Endothelial cell of umbilical vein (primary cell): ENCODE measurements around the gene COL18A1. TPM values are rescaled to one million over a fixed set of nuclear protein-coding genes. Genes with fewer than 3 reads are reported as not detected.

Source experiments
- BruUV-seq: library from RNA; stranded (reverse); fragments of 400-500 nt; replicated peaks from 2 replicates; lab custom pipeline; 2021; lab: Mats Ljungman, UMichigan
- CTCF ChIA-PET: fragments of 300-600, 350-600 bp; sonication (Branson Sonifier 250); formaldehyde crosslinking; loops from one replicate; lab custom pipeline; 2021; ENCODE audit warnings: antibody characterized with exemption, inconsistent platforms; lab: Charles Lee
- POLR2A ChIA-PET: fragments of 300-600, 350-600 bp; sonication (Branson Sonifier 250); formaldehyde crosslinking; loops from one replicate; lab custom pipeline; 2021; ENCODE audit warnings: antibody characterized with exemption, inconsistent platforms; lab: Charles Lee
- DNase-seq: peaks from one replicate; pipeline ENCODE4 v3.0.0-alpha.2; 2011; ENCODE audit warnings: low read depth, low spot score
- FAIRE-seq: peaks from 2 replicates; lab custom pipeline; 2011; peaks lifted over from hg19 to GRCh38; lab: Jason Lieb, UNC
- H2AFZ ChIP-seq: 2 replicates; pipeline ENCODE4 v1.6.0; 2012; ENCODE audit warnings: low read depth, low read length, control low read depth, inconsistent platforms
- H3K27ac ChIP-seq: 2 replicates; pipeline ENCODE4 v1.5.1; 2011; ENCODE audit warnings: low read depth, mild to moderate bottlenecking, control low read depth, low read length, moderate library complexity; ENCODE audit not compliant: insufficient read depth
- H3K27me3 ChIP-seq, 2 experiments: 2 replicates each; pipeline versions ENCODE4 v1.6.0 to v1.6.1; 2011; ENCODE audit warnings: low read length in 2 of 2, mixed read lengths in 1 of 2; ENCODE audit not compliant: control insufficient read depth in 2 of 2, insufficient read depth in 2 of 2
- H3K36me3 ChIP-seq, 2 experiments: 2 replicates in 1 of 2; 3 replicates in 1 of 2; pipeline ENCODE4 v1.5.1; 2011; ENCODE audit warnings: low read length in 2 of 2, mild to moderate bottlenecking in 1 of 2, moderate library complexity in 1 of 2; ENCODE audit not compliant: control insufficient read depth in 2 of 2, insufficient read depth in 2 of 2; ENCODE audit errors: extremely low read depth in 1 of 2
- H3K4me1 ChIP-seq: 3 replicates; pipeline ENCODE4 v1.5.1; 2011; ENCODE audit warnings: mild to moderate bottlenecking, low read length; ENCODE audit not compliant: control insufficient read depth, insufficient read depth; ENCODE audit errors: extremely low read depth
- H3K4me2 ChIP-seq: 2 replicates; pipeline ENCODE4 v1.6.1; 2011; ENCODE audit warnings: low read length, control low read depth, mixed read lengths; ENCODE audit not compliant: insufficient read depth
- H3K4me3 ChIP-seq, 3 experiments: fragments of 200-600 bp in 1 of 3; sonication (generic), shearing (Covaris generic) in 1 of 3; replicated peaks in 1 of 3; 2 replicates each; pipeline ENCODE4 v1.5.1; 2011 to 2016; ENCODE audit warnings: control low read depth in 3 of 3, low read length in 3 of 3, mild to moderate bottlenecking in 2 of 3, inconsistent platforms in 1 of 3, low read depth in 1 of 3, moderate library complexity in 1 of 3; ENCODE audit not compliant: insufficient read depth in 1 of 3
- H3K79me2 ChIP-seq: 2 replicates; pipeline ENCODE4 v1.6.0; 2012; ENCODE audit warnings: low read length, inconsistent platforms; ENCODE audit not compliant: control insufficient read depth, insufficient read depth
- H3K9ac ChIP-seq: replicated peaks from 2 replicates; pipeline ENCODE3; 2011; ENCODE audit warnings: low read length, control low read depth; ENCODE audit not compliant: insufficient read depth; ENCODE audit errors: extremely low read depth
- H3K9me1 ChIP-seq: replicated peaks from 3 replicates; pipeline ENCODE4 v1.6.0; 2011; ENCODE audit warnings: mild to moderate bottlenecking, low read length; ENCODE audit not compliant: control insufficient read depth, insufficient read depth; ENCODE audit errors: extremely low read depth
- H3K9me3 ChIP-seq: replicated peaks from 2 replicates; pipeline ENCODE4 v1.5.1; 2012; ENCODE audit warnings: low read length, inconsistent platforms; ENCODE audit not compliant: control insufficient read depth, insufficient read depth
- H4K20me1 ChIP-seq: replicated peaks from 2 replicates; pipeline ENCODE3; 2011; ENCODE audit warnings: mild to moderate bottlenecking, low read length; ENCODE audit not compliant: control insufficient read depth, insufficient read depth; ENCODE audit errors: extremely low read depth
- EZH2 ChIP-seq: IDR thresholded peaks from 2 replicates; pipeline ENCODE4 v1.6.1; 2012; ENCODE audit warnings: borderline replicate concordance, low read depth, mild to moderate bottlenecking, moderate library complexity, low read length, inconsistent platforms; ENCODE audit not compliant: severe bottlenecking
- FOS ChIP-seq: IDR thresholded peaks from 2 replicates; pipeline ENCODE4 v1.6.1; 2011; ENCODE audit warnings: mild to moderate bottlenecking, low read length, moderate library complexity, borderline replicate concordance; ENCODE audit not compliant: insufficient read depth
- GATA2 ChIP-seq: IDR thresholded peaks from 2 replicates; pipeline ENCODE4 v1.7.0; 2011; ENCODE audit warnings: low read depth, mild to moderate bottlenecking, moderate library complexity, mixed read lengths, low read length; ENCODE audit not compliant: insufficient read length, insufficient read depth
- JUN ChIP-seq: IDR thresholded peaks from 2 replicates; pipeline ENCODE4 v1.6.1; 2011; ENCODE audit warnings: borderline replicate concordance, low read depth; ENCODE audit not compliant: insufficient read length, insufficient read depth
- MYC ChIP-seq: IDR thresholded peaks from one replicate; pipeline ENCODE4 v1.6.1; 2011; ENCODE audit warnings: mild to moderate bottlenecking, low read depth, low read length
- POLR2A ChIP-seq: IDR thresholded peaks from 2 replicates; pipeline ENCODE4 v1.6.1; 2012; ENCODE audit warnings: low read depth, mild to moderate bottlenecking, control low read depth, low read length
- POLR2AphosphoS5 ChIP-seq: IDR thresholded peaks from 2 replicates; pipeline ENCODE4 v1.6.1; 2012; ENCODE audit warnings: low read depth, mild to moderate bottlenecking, control low read depth, low read length, moderate library complexity; ENCODE audit not compliant: insufficient read depth
- dilution Hi-C: fragments of 300-500 bp; cut with MboI; formaldehyde crosslinking; loops from one replicate; pipeline ENCODE4 v1.15.0; 2019; ENCODE audit warnings: low sequenced_read_pairs; ENCODE audit not compliant: extremely low pct_ligation_motif_present
- intact Hi-C: fragments of 100-400 bp; cut with micrococcal nuclease; formaldehyde crosslinking; loops from one replicate; pipeline ENCODE4 v1.10.0; 2022
- polyA plus RNA-seq, 4 experiments: library from polyadenylated mRNA; depleted of rRNA in 3 of 4; stranded (reverse) in 3 of 4; unstranded in 1 of 4; fragments of >200 nt; gene quantifications; 2 replicates each; pipeline versions ENCODE4 v1.2.1 to v1.2.3, GENCODE V29; 2011 to 2012; ENCODE audit warnings: missing spikeins in 1 of 4
- total RNA-seq: library from RNA; stranded (reverse); gene quantifications from 2 replicates; pipeline ENCODE4 v1.2.3, GENCODE V29; 2021
- TF ChIP-seq, protein P1 (sequence below): IDR thresholded peaks from 2 replicates; pipeline ENCODE4 v1.6.1; 2011; ENCODE audit not compliant: insufficient read depth, insufficient read length
- TF ChIP-seq, protein P2 (sequence below), 2 donors: IDR thresholded peaks; 1 replicate in 1 of 2; 2 replicates in 1 of 2; pipeline ENCODE4 v1.5.1; 2011; ENCODE audit warnings: low read length in 2 of 2, mild to moderate bottlenecking in 2 of 2, moderate library complexity in 2 of 2, control low read depth in 1 of 2, inconsistent platforms in 1 of 2, low read depth in 1 of 2; ENCODE audit not compliant: insufficient read depth in 1 of 2; ENCODE audit errors: extremely low read depth in 1 of 2

COL18A1 gene
- total and polyA plus RNA-seq, 2 donors (not counting 3 experiments of a cell fraction or from before 2014, with no cell fraction given), result 198 to 252 TPM

DNA sequence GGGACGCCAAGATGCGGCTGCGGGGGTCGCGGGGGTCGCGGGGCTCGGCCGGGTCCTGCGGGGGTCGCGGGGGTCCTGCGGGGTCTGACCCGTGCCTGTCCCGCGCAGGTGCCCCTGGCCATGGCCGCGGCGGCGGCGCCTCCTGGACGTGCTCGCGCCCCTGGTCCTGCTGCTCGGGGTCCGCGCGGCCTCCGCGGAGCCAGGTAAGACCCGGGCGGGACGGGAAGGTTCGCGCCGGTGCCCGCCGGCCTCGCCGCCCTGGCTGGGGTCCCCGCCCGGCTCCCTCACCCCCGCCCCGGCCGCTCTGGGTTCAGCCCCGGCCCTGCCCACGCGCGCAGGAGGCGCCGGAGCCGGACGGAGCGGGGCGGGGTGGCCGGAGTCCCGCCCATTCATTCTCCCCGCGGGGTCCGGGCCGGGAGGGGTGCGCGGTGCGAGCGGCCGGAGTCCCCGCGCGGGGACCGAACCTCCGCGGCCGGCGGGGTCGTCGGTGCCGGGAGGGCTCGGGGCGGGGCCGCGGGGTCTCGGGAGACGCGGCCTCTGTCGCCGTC is 380 bp downstream of the COL18A1 start:
- peaks cover 0 to 3% of the 10 kb centered on the region in 2 experiments for H3K36me3 ChIP-seq
- H3K9me1 ChIP-seq, result no peaks in the 10 kb centered on the region
- peak overlapping the region; percentile 96 for H3K9ac ChIP-seq
- peak overlapping the region; percentile 95 for H3K27ac ChIP-seq
- H3K4me2 ChIP-seq, result no peak overlapping the region
- peaks cover 18% of the 10 kb centered on the region for H3K4me1 ChIP-seq
- POLR2A ChIA-PET, result no interaction called here
- H3K79me2 ChIP-seq, result peaks cover 48% of the 10 kb centered on the region
- no peak for FAIRE-seq
- H4K20me1 ChIP-seq, result no peaks in the 10 kb centered on the region
- H3K27me3 ChIP-seq, result no peaks in the 10 kb centered on the region
- BruUV-seq, result no TSS peak
- peak; percentile 41 for DNase-seq
- TF ChIP-seq, protein P1, sequence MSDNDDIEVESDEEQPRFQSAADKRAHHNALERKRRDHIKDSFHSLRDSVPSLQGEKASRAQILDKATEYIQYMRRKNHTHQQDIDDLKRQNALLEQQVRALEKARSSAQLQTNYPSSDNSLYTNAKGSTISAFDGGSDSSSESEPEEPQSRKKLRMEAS, result no peak
- TF ChIP-seq POLR2A, result peak; percentile 32
- peak; percentile 58 for TF ChIP-seq POLR2AphosphoS5
- TF ChIP-seq, protein P2, sequence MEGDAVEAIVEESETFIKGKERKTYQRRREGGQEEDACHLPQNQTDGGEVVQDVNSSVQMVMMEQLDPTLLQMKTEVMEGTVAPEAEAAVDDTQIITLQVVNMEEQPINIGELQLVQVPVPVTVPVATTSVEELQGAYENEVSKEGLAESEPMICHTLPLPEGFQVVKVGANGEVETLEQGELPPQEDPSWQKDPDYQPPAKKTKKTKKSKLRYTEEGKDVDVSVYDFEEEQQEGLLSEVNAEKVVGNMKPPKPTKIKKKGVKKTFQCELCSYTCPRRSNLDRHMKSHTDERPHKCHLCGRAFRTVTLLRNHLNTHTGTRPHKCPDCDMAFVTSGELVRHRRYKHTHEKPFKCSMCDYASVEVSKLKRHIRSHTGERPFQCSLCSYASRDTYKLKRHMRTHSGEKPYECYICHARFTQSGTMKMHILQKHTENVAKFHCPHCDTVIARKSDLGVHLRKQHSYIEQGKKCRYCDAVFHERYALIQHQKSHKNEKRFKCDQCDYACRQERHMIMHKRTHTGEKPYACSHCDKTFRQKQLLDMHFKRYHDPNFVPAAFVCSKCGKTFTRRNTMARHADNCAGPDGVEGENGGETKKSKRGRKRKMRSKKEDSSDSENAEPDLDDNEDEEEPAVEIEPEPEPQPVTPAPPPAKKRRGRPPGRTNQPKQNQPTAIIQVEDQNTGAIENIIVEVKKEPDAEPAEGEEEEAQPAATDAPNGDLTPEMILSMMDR (IDR thresholded peaks at IDR 0.05; ENCODE audit: extremely low read depth in 1 of 2, insufficient read depth in 1 of 2, low read depth in 1 of 2, low read length in 2 of 2), result no peak
- no peak for TF ChIP-seq FOS
- TF ChIP-seq GATA2, result no peak
- no peak for TF ChIP-seq MYC
- no peak for TF ChIP-seq JUN
- TF ChIP-seq EZH2, result no peak
- no peaks in the 10 kb centered on the region for H3K9me3 ChIP-seq
- dilution Hi-C loops (no loop called here), intact Hi-C loops (loop anchor here (2.0 kb wide), 1 partner anchor 33 kb away; no protein-coding TSS in a partner anchor)
- H2AFZ ChIP-seq, result peak overlapping the region; percentile 50
- CTCF ChIA-PET, result no interaction called here
- peak overlapping the region; percentile 72 to 87 (median 79) for H3K4me3 ChIP-seq
